ENCODE measurements around the gene FKBP2.
A peak's percentile ranks its signal among the peaks of the same experiment; 100 is the strongest.

FKBP2 gene

DNA sequence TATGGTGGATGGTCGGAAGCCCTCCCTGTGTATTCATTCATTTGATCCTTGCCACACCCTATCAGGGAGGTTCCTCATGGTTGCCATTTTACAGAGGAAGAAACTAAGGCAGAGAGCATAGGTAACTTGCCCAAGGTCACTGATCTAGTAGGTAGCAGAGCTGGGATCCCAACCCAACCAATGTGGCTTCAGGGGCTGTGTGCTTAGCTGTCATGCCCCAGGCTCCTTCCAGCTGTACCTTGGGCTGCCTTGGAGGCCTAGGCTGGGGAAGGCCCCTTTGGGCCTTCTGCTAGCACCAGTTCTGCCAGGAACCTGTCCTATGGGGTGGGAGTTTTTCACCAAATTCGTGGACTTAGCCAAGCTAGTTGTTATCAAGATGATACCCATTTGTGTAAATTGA, 34.9 kb downstream of the FKBP2 start:
- H3K4me3 ChIP-seq (ENCODE audit: low read depth, low read length), result no peak overlapping the region
- TF ChIP-seq, protein P1, sequence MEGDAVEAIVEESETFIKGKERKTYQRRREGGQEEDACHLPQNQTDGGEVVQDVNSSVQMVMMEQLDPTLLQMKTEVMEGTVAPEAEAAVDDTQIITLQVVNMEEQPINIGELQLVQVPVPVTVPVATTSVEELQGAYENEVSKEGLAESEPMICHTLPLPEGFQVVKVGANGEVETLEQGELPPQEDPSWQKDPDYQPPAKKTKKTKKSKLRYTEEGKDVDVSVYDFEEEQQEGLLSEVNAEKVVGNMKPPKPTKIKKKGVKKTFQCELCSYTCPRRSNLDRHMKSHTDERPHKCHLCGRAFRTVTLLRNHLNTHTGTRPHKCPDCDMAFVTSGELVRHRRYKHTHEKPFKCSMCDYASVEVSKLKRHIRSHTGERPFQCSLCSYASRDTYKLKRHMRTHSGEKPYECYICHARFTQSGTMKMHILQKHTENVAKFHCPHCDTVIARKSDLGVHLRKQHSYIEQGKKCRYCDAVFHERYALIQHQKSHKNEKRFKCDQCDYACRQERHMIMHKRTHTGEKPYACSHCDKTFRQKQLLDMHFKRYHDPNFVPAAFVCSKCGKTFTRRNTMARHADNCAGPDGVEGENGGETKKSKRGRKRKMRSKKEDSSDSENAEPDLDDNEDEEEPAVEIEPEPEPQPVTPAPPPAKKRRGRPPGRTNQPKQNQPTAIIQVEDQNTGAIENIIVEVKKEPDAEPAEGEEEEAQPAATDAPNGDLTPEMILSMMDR (IDR thresholded peaks at IDR 0.05; ENCODE audit: borderline replicate concordance, insufficient read depth, low read depth, low read length), result no peak

DNA sequence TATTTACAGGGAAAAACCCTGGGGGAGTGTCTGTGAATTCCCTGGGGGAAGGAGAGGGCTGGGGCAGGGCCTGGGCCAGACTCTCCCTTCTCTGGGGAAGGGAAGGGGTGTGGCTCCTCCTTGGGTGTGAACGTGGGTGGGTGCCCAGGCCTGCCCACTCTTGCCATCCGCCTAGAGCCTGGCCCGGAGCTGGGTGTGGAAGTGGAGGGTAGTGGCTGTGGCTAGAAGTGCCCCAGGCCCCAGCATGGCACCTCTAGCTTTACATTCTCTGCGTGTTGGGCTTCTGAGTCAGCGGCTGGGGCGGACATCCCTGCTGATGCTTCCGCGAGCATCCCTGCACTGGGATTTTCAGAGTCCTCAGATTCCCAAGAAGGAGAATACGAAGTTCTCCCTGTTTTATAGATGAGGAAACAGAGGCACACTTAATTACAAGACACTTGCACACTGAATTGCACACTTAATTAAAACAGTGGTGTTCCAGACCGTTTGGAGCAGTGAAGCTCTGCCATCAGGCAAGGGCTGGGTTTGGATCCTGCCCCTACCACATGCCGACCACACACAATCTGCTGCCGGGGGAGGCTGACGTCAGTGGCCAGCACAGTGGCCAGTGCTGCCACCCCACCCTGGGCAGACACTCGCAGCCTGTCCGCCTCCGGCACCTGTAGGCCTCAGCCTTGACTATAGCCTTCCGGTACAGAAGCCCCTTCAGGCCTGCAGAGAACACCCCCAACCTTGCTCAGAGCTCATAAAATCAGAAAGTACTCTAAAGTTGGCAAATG, 35.9 kb downstream of the FKBP2 start:
- H3K4me3 ChIP-seq (ENCODE audit: low read depth, low read length), result no peak overlapping the region
- TF ChIP-seq, protein P1 (IDR thresholded peaks at IDR 0.05; ENCODE audit: borderline replicate concordance, insufficient read depth, low read depth, low read length), result no peak

DNA sequence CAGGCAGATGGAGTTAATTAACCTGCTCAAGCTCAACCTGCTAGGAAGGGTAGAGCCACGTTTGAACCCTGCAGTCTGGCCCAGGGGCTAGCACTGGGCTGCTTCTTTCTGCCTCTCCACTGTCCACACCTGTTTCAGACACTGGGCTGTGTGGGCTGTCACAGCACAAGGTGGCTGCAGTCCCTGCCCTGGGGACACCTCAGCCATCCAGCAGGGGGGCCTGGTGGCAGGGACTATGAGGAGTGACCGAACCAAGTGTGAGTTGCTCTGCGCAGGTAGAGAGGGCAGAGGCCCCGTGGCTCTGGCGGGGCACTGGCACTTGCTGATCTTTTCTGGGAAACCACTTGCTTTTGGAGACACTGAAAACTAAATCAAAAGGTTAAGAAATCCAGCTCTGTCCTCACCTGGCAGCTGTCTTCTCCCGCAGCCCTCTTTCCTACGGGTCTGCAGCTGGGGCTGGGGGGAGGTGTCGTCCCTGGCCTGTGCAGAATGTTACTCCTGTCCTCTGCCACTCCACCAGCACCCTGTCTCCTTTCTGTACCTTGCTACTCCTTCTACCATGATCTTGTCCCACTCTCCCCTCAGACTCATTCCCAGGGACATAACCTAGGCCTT, 37.8 kb downstream of the FKBP2 start:
- no peak overlapping the region for H3K4me3 ChIP-seq (ENCODE audit: low read depth, low read length)
- TF ChIP-seq, protein P1 (IDR thresholded peaks at IDR 0.05; ENCODE audit: borderline replicate concordance, insufficient read depth, low read depth, low read length), result no peak

DNA sequence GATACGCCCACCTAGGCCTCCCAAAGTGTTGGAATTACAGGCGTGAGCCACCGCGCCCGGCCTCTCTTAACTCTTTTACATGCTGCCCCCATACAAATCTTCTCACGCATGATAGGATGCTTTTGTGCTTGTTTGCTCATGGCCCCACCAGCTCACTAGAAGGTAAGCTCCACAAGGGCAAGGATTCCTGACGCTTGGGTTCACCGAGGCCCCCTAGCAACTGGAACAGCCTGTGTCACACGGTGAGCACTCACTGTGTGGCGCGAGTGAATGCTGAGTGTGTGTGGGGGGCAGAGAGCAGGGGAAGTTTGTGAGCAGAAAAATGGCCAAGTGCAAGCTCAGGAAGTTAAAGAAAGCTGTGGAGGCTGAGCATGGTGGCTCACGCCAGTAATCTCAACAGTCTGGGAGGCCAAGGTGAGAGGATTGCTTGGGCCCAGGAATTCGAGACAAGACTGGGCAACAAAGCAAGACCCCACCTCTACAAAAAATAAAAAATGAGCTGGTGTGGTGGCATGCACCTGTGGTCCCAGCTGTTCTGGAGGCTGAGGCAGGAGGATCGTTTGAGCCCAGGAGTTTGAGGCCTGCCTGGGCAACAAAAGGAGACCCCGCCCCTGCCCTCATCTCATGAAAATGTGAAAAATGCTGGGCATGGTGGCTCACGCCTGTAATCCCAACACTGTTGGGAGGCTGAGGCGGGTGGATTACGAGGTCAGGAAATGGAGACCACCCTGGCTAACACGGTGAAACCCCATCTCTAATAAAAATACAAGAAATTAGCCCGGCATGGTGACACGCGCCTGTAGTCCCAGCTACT, 41.3 kb downstream of the FKBP2 start:
- TF ChIP-seq, protein P1 (IDR thresholded peaks at IDR 0.05; ENCODE audit: borderline replicate concordance, insufficient read depth, low read depth, low read length), result no peak
- H3K4me3 ChIP-seq (ENCODE audit: low read depth, low read length), result no peak overlapping the region

DNA sequence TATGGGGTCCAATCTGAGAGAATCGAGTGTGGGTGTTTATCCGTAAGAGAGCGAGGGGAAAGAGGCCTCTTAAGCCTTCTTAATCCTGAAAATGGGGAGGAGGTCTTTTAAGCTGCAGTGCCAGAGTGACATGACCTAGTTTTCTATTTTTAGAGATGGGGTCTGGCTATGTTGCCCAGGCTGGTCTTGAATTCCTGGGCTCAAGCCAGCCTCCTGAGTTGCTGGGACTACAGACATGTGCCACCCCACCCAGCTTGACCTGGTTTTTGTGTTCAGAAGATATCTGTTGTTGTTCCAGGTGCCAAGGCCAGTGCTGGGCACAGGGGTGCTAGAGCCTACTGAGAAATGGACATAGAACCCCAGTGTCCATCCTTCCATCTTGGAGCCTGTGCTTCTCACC, 42.2 kb downstream of the FKBP2 start:
- H3K4me3 ChIP-seq (ENCODE audit: low read depth, low read length), result no peak overlapping the region
- TF ChIP-seq, protein P1 (IDR thresholded peaks at IDR 0.05; ENCODE audit: borderline replicate concordance, insufficient read depth, low read depth, low read length), result no peak

DNA sequence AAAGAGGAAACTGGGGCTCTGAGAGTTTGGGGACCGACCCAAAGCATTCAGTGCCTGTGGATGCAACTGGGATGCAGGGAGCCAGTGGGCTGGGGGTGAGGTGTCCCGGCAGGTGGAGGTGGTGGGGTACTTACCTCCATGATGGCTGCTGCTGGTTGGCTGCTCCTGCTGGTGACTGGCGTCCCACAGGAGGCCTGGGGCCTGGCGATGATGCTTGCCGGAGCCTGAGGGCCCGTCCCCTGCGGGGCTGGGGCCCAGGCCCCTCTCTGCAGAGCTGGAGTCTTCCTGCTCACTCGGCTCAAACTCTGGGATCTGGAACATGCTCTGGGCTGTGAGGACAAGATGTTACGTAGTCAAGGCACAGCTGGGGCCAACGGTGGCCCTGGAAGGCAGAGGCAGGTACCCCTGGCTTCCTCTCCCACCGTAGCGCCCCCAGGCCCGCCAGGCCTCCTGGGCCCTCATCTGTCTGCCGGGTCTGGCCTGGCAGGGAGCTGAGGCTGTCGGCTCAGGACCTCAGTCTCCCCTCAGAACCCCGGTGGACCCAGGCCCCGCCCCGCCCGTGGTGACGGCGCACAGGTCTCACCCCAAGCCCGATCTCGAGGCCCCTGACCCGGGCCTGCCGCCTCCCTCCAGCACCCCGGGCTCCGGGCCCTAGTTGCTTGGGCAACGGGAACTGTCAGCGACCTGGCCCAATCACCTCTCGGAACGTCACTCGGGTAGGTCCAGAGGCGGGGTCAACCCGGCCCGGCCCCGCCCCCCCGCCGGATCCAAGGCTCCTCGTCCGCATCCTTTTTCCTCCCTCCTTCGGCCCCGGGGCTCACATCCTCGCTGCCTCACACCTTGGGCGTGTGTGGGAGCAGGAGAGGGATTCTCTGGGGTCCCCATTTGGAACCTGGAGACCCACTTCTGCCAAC, 43.4 kb downstream of the FKBP2 start, which contains the start of gene BAD:
Gene BAD, minus strand, starts transcription at position 618 of the 914 bp plus-strand sequence. Its CDS starts 297 bp downstream, at position 321.
- TF ChIP-seq, protein P1 (IDR thresholded peaks at IDR 0.05; ENCODE audit: borderline replicate concordance, insufficient read depth, low read depth, low read length), result no peak
- peak within 1 kb of the TSS; percentile 79 for H3K4me3 ChIP-seq (ENCODE audit: low read depth, low read length)
